Activated naive CD8-positive, alpha-beta T cell treated with anti-CD3 and anti-CD28 coated beads, Interleukin-2, amount 10 ng/mL, durations not matched to agents 7 days and 5 days (primary cell): ENCODE measurements around the gene ASRGL1. TPM values are rescaled to one million over a fixed set of nuclear protein-coding genes. Genes with fewer than 3 reads are reported as not detected.

Experiments
- ATAC-seq: fragments of 150-1000 bp; cut with Tn5 transposase; one replicate; pipeline ENCODE4 v1.10.0; 2021; ENCODE audit warnings: low read depth, moderate library complexity
- POLR2A ChIA-PET: fragments of 350-600 bp; sonication (Branson Sonifier 250); formaldehyde crosslinking; loops from one replicate; lab custom pipeline; 2021; ENCODE audit warnings: antibody characterized with exemption; lab: Charles Lee
- DNase-seq: peaks from one replicate; pipeline ENCODE4 v3.0.0; 2021
- H3K27ac Mint-ChIP-seq: one replicate; pipeline ENCODE4 v1.8.0; 2022; ENCODE audit warnings: mild to moderate bottlenecking, mixed read lengths
- H3K27me3 Mint-ChIP-seq: one replicate; pipeline ENCODE4 v1.8.0; 2022; ENCODE audit warnings: mild to moderate bottlenecking, moderate library complexity, mixed read lengths
- H3K36me3 Mint-ChIP-seq: one replicate; pipeline ENCODE4 v1.8.0; 2021; ENCODE audit warnings: mild to moderate bottlenecking, mixed read lengths
- H3K4me1 Mint-ChIP-seq: one replicate; pipeline ENCODE4 v1.8.0; 2021; ENCODE audit warnings: mixed read lengths
- H3K4me3 Mint-ChIP-seq: one replicate; pipeline ENCODE4 v1.8.0; 2022; ENCODE audit warnings: mild to moderate bottlenecking, moderate library complexity, mixed read lengths
- H3K9me3 Mint-ChIP-seq: one replicate; pipeline ENCODE4 v1.8.0; 2021; ENCODE audit warnings: mixed read lengths
- total RNA-seq, 2 experiments: library from RNA; stranded (reverse); gene quantifications; one replicate each; pipeline ENCODE4 v1.2.3, GENCODE V29; 2021

The ASRGL1 gene
- total RNA-seq, 2 experiments from 2014 or later, result 11.3 to 12.2 TPM

DNA sequence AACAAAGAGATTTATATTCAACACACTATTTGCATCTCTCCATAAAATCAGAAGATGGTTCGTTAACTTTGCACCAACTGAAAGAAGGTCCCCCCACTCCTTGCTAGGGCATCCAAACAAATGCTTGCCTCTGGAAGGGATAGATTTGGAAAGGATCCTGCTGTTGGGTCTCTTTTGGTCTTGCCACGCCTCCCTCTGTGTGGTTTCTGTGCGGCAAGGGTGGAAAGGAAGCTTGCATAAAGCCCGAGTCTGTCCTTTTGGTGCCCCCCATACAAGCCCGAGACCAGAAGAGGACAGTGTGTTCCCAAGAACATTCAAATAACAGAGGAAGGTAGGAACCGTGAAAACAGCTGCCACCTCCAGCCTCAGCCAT lies 96.6 kb downstream of the ASRGL1 start:
- ATAC-seq (no peak), DNase-seq (no peak)
- Mint-ChIP-seq H3K4me3 (peak overlapping the region; percentile 23), H3K9me3 (no peaks in the 10 kb centered on the region), H3K27ac (peak overlapping the region; percentile 32), H3K27me3 (no peaks in the 10 kb centered on the region), H3K4me1 (peaks cover 37% of the 10 kb centered on the region), H3K36me3 (no peaks in the 10 kb centered on the region)
- POLR2A ChIA-PET, result no interaction called here

DNA sequence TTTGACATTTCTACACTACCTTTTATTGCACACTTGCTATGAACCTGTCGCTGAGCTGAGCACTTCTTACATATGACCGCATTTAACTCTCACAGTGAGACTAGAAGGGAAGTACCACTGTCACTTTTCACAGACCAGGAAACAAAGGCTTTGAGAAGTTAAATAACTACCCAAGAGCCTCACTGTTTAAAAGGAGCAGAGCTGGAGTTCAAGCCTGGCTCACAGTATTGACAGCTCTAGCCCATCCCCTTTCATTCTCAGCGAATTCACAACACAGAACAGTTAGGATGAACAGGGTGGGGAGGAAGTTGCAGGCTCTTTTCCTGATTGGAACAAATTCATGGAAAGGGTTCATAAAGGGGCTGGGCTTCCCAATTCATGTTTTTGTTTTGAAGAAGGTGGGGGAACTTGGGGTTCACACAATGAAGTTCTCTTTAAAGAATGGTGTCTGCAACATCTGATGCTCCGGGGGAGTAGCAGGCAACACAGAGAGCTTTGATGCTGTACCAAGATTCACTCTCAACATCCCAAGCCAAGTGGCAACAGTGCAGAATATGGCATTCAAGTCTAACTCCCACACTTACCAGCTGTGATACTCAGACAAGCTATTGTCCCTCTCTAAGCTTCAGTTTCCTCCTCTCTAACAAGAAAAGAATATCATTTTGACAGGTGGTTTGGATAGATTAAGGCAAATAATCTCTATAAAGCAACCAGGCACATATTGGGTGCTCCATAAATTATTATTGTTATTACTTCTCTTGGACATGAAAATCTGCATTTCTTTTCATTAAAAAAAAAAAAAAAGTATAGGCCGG lies 98.8 kb downstream of the ASRGL1 start:
- H3K9me3 Mint-ChIP-seq, result no peaks in the 10 kb centered on the region
- H3K4me1 Mint-ChIP-seq, result peaks cover 26% of the 10 kb centered on the region
- no peak overlapping the region for H3K27ac Mint-ChIP-seq
- H3K27me3 Mint-ChIP-seq, result no peaks in the 10 kb centered on the region
- ATAC-seq (peak; percentile 86), DNase-seq (no peak)
- POLR2A ChIA-PET, result interaction anchor here (1.0 kb wide), 1 partner anchor 110 kb away, joined by 3 read pairs; no protein-coding TSS in a partner anchor
- H3K4me3 Mint-ChIP-seq, result no peak overlapping the region
- no peaks in the 10 kb centered on the region for H3K36me3 Mint-ChIP-seq

DNA sequence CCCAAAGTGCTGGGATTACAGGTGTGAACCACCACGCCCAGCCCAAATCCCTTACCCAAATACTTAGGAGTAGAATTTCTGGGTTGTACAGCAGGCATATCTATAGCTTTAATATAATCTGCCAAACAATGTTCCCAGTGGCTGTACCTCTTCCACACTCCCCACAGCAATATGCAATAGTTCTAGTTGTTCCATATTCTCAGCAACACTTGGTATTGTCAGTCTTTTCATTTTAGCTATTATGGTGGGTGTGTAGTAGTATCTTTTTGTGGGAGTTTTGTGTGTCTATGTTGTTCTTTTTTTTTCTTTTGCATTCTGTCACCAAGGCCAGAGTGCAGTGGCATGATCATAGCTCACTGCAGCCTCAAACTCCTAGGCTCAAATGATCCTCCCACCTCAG lies 100.4 kb downstream of the ASRGL1 start:
- Mint-ChIP-seq H3K36me3 (no peaks in the 10 kb centered on the region), H3K27ac (no peak overlapping the region), H3K9me3 (no peaks in the 10 kb centered on the region), H3K4me1 (peaks cover 18% of the 10 kb centered on the region), H3K4me3 (no peak overlapping the region), H3K27me3 (no peaks in the 10 kb centered on the region)
- ATAC-seq (no peak), DNase-seq (no peak)
- POLR2A ChIA-PET, result no interaction called here

DNA sequence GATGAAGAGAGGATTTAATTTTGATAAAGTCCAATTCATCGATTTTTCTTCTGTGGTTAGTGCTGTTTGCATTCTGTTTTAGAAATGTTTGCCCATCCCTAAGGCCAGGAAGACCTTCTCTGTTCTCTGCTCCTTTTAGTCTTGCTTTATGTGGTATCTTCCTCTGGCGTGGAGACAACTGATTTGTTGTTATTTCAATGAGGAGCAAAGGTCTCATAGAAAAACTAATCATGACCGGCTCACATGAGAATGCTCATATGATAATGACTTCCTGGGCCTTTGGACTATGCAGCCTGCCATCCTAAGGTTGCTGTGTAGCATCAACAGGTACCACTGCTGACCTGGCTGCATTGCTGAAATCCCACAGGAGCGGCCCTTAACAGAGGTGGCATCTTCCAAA lies 101.4 kb downstream of the ASRGL1 start:
- POLR2A ChIA-PET, result no interaction called here

DNA sequence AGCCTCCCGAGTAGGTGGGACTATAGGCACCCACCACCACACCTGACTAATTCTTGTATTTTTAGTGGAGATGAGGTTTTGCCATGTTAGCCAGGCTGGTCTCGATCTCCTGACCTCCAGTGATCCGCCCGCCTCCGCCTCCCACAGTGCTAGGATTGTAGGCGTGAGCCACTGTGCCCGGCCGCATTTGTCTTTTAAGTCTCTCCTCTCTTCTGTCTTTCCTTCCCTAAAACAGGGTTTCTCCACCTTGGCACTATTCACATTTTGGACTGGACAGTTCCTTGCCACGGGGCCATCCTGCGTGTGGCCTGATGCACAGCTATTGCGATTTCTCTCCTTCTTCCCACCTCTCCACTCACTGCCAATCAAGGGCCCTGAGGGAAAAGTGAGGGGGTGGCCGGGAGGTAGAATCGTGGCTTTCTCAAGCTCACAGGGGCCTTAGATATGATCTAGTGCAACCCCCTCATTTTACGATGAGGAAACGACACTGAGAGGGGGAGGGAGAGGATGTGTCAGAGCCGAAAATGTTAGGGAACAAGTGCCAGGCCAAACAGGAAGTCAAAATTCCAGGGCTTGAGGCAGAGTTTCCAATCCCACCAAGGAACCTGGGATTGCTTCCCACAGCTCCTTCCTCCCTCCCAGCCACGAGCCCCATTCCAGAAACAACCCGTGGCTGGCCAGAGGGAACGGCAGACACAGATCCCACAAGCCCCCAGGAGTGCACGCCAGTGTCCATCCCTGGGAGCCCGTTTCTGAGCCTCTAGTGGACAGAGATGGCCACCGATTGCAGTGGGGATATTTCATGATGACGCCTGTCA lies 102.7 kb downstream of the ASRGL1 start:
- ATAC-seq, result no peak

More for the DNA sequence above, 101.4 kb downstream of the ASRGL1 start:
- Mint-ChIP-seq H3K4me3 (no peak overlapping the region), H3K9me3 (no peaks in the 10 kb centered on the region), H3K27ac (no peak overlapping the region), H3K36me3 (no peaks in the 10 kb centered on the region), H3K4me1 (peaks cover 16% of the 10 kb centered on the region), H3K27me3 (peaks cover 2% of the 10 kb centered on the region)
- ATAC-seq (no peak), DNase-seq (no peak)

More for the DNA sequence above, 102.7 kb downstream of the ASRGL1 start:
- Mint-ChIP-seq H3K27ac (no peak overlapping the region), H3K36me3 (no peaks in the 10 kb centered on the region), H3K9me3 (no peaks in the 10 kb centered on the region), H3K27me3 (peaks cover 8% of the 10 kb centered on the region), H3K4me3 (no peak overlapping the region), H3K4me1 (peaks cover 10% of the 10 kb centered on the region)
- POLR2A ChIA-PET, result no interaction called here
- no peak for DNase-seq

Other genes starting within 250 kb of the ASRGL1 start
- 100 to 1,000 TPM; 142 to 153 TPM for gene INCENP, start 213.4 kb upstream of the ASRGL1 start, total RNA-seq
- gene SCGB1D1, start 147.2 kb upstream of the ASRGL1 start, total RNA-seq, result not detected
- gene SCGB2A1, start 128.8 kb upstream of the ASRGL1 start, total RNA-seq, result not detected
- gene SCGB1D2, start 95.2 kb upstream of the ASRGL1 start, total RNA-seq, result not detected
- not detected for gene SCGB2A2, start 67.3 kb upstream of the ASRGL1 start, total RNA-seq
- gene SCGB1D4, start 38.4 kb upstream of the ASRGL1 start, total RNA-seq, result not detected
- gene SCGB1A1, start 81.6 kb downstream of the ASRGL1 start, total RNA-seq, result not detected
- 100 to 1,000 TPM; 278 to 344 TPM for gene AHNAK, start 209.4 kb downstream of the ASRGL1 start, total RNA-seq
- gene EEF1G, start 236.4 kb downstream of the ASRGL1 start, total RNA-seq, result 1,000 to 10,000 TPM; 1,132 to 1,152 TPM